Natural killer cell (primary cell): ENCODE measurements around the gene RAD9B. TPM values are rescaled to one million over a fixed set of nuclear protein-coding genes. Genes with fewer than 3 reads are reported as not detected.
"Not testable (repeated sequence)": the region's sequence is repeated elsewhere in the genome, so short reads cannot be mapped to it uniquely, and the experiment has no call there.

Experiments used
- ATAC-seq, 3 donors: fragments of 150-1000 bp in 2 of 3; fragments of 200-7000 bp in 1 of 3; cut with Tn5 transposase; 1 replicate in 1 of 3; 2 replicates in 2 of 3; pipeline ENCODE4 v1.10.0; 2021; ENCODE audit warnings: mild to moderate bottlenecking in 2 of 3, moderate library complexity in 2 of 3
- DNase-seq, 2 donors: peaks; one replicate each; pipeline versions ENCODE4 v3.0.0 to v3.0.0-alpha.2; 2013 to 2021; ENCODE audit warnings: mixed read lengths in 1 of 2
- H3K27ac ChIP-seq: one replicate; pipeline ENCODE4 v1.5.1; 2013; ENCODE audit warnings: mild to moderate bottlenecking, low read length
- H3K27me3 ChIP-seq: one replicate; pipeline ENCODE4 v1.6.1; 2013; ENCODE audit warnings: low read length; ENCODE audit not compliant: control insufficient read depth, insufficient read depth
- H3K36me3 ChIP-seq: one replicate; pipeline ENCODE4 v1.6.1; 2013; ENCODE audit warnings: low read length; ENCODE audit not compliant: control insufficient read depth, insufficient read depth
- H3K4me1 ChIP-seq: one replicate; pipeline ENCODE4 v1.6.1; 2013; ENCODE audit warnings: low read length; ENCODE audit not compliant: control insufficient read depth, insufficient read depth
- H3K4me3 ChIP-seq: one replicate; pipeline ENCODE4 v1.5.1; 2013; ENCODE audit warnings: low read length
- H3K9me3 ChIP-seq: one replicate; pipeline ENCODE4 v1.6.1; 2013; ENCODE audit warnings: low read length; ENCODE audit not compliant: control insufficient read depth, insufficient read depth
- H3K27ac Mint-ChIP-seq, 2 donors: one replicate each; pipeline ENCODE4 v1.8.0; 2022; ENCODE audit warnings: mild to moderate bottlenecking in 2 of 2, mixed read lengths in 2 of 2, moderate library complexity in 1 of 2
- H3K27me3 Mint-ChIP-seq, 2 donors: one replicate each; pipeline ENCODE4 v1.8.0; 2022; ENCODE audit warnings: low read depth in 2 of 2, mixed read lengths in 2 of 2
- H3K36me3 Mint-ChIP-seq: one replicate; pipeline ENCODE4 v1.8.0; 2022; ENCODE audit warnings: mixed read lengths
- H3K4me1 Mint-ChIP-seq, 2 donors: one replicate each; pipeline ENCODE4 v1.8.0; 2022; ENCODE audit warnings: mixed read lengths in 2 of 2
- H3K4me3 Mint-ChIP-seq: one replicate; pipeline ENCODE4 v1.8.0; 2022; ENCODE audit warnings: mild to moderate bottlenecking, moderate library complexity, mixed read lengths
- H3K9me3 Mint-ChIP-seq, 2 donors: one replicate each; pipeline ENCODE4 v1.8.0; 2022; ENCODE audit warnings: mixed read lengths in 2 of 2
- CTCF ChIP-seq: fragments of 200-600 bp; IDR thresholded peaks from one replicate; pipeline ENCODE4 v1.8.0; 2022; ENCODE audit warnings: antibody characterized with exemption
- WGBS: methylation state at CpG from one replicate; pipeline ENCODE4 v1.1.7; 2013; ENCODE audit warnings: missing lambda C conversion rate; ENCODE audit not compliant: insufficient coverage; 5-methylcytosine and 5-hydroxymethylcytosine counted together
- intact Hi-C: fragments of 100-400 bp; cut with micrococcal nuclease; formaldehyde crosslinking; loops from one replicate; pipeline ENCODE4 v1.14.2; 2022
- total RNA-seq, 4 donors: library from RNA; stranded (reverse); fragments of 120-200 nt in 1 of 4; gene quantifications; one replicate each; pipeline versions ENCODE4 v1.2.3 to v1.2.4, GENCODE V29; 2013 to 2022

The RAD9B gene
- total RNA-seq, 3 donors from 2014 or later (not counting 1 experiment from before 2014, with no cell fraction given), result 0.18 to 1.8 (median 0.91) TPM

DNA sequence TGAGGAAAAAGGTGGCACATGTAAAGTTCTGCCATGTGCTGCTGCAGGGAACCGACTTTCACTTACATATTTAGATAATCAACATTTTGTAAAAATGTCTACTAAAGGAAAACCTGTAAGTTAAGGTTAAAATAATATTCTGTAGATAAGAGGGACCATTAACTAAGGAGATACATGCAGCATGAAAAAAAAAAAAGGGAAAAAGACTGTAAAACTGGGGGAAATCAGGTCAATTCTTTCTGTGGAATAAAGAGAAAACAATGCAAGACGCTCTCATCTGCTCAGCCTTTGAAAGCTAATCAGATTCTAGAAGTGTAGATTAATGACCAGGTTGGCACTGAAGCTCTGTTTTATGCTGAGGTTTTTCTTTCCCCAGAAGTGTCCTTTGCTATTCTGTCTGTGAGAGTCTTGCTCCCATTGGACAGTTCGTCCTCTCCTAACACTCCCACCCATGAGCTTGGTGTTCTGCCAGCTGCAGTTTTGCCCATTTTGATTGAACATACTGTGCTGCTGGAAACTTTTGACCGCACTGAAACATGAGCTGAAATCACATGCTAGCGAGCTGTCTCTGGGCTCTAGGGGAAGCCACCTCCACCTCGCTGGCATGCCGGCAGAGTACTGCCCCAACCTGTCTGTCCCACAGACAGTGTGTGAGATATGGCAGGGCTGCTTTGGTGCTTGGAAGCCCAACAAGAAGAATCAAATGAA, 41.3 kb downstream of the RAD9B start:
- H3K4me3 Mint-ChIP-seq, result no peak overlapping the region
- Histone ChIP-seq H3K27ac (no peak overlapping the region), H3K4me3 (no peak overlapping the region), H3K4me1 (no peaks in the 10 kb centered on the region), H3K9me3 (no peaks in the 10 kb centered on the region), H3K36me3 (peaks cover 32% of the 10 kb centered on the region), H3K27me3 (no peaks in the 10 kb centered on the region)
- H3K36me3 Mint-ChIP-seq, result no peaks in the 10 kb centered on the region
- ATAC-seq (no peak), DNase-seq (no peak)
- H3K27me3 Mint-ChIP-seq, result no peaks in the 10 kb centered on the region
- H3K4me1 Mint-ChIP-seq, result peaks cover 30 to 36% of the 10 kb centered on the region in 2 donors
- H3K27ac Mint-ChIP-seq, result peak overlapping the region; percentile 67
- no peaks in the 10 kb centered on the region for H3K9me3 Mint-ChIP-seq
- WGBS, result 90% methylated on average over 6 of the region's 7 CpGs
- TF ChIP-seq CTCF, result no peak
- intact Hi-C loops, result no loop called here

- Mint-ChIP-seq H3K27ac (peak overlapping the region; percentile 67), H3K4me1 (peaks cover 29 to 32% of the 10 kb centered on the region in 2 donors), H3K4me3 (no peak overlapping the region), H3K36me3 (no peaks in the 10 kb centered on the region), H3K27me3 (no peaks in the 10 kb centered on the region), H3K9me3 (no peaks in the 10 kb centered on the region)
- Histone ChIP-seq H3K9me3 (no peaks in the 10 kb centered on the region), H3K36me3 (peaks cover 31% of the 10 kb centered on the region), H3K4me1 (no peaks in the 10 kb centered on the region), H3K4me3 (no peak overlapping the region), H3K27me3 (no peaks in the 10 kb centered on the region), H3K27ac (no peak overlapping the region)
- ATAC-seq (no peak), DNase-seq (no peak)
- WGBS, result 100% methylated on average over 1 of the region's 4 CpGs
- no peak for TF ChIP-seq CTCF
- intact Hi-C loops, result no loop called here
Observed at GRCh38 chr12:110543965-110544364, 41.8 kb downstream of the RAD9B start.

DNA sequence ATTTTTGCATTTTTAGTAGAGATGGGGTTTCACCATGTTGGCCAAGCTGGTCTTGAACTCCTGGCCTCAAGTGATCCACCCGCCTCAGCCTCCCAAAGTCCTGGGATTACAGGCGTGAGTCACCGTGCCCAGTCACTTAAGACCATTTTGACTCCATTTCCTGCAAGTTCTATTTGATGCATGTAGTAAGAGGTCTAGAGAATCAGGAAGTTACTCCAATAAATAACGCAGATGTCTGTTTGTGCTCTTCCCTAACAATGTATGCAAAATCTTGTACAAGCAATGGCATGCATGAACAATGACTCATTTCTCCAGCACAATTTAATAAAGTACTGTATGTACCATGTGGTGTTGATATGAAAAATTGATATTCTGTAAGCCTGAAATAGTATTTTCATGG, 43.1 kb downstream of the RAD9B start:
- Mint-ChIP-seq H3K27ac (peak overlapping the region in 1 of 2 donors; percentile 22), H3K4me1 (peaks cover 34 to 36% of the 10 kb centered on the region in 2 donors)
- not testable (repeated sequence) for DNase-seq, H3K4me1 ChIP-seq, H3K4me3 Mint-ChIP-seq, ATAC-seq, H3K9me3 Mint-ChIP-seq, H3K9me3 ChIP-seq, H3K36me3 Mint-ChIP-seq, H3K27me3 ChIP-seq, H3K4me3 ChIP-seq, H3K27ac ChIP-seq, H3K27me3 Mint-ChIP-seq
- WGBS, result 94% methylated on average over 4 of the region's 4 CpGs
- intact Hi-C loops, result loop anchor here (5.0 kb wide), 1 partner anchor 37 kb away; the partner anchor contains the start of gene PPTC7
- H3K36me3 ChIP-seq, result peaks cover 29% of the 10 kb centered on the region

DNA sequence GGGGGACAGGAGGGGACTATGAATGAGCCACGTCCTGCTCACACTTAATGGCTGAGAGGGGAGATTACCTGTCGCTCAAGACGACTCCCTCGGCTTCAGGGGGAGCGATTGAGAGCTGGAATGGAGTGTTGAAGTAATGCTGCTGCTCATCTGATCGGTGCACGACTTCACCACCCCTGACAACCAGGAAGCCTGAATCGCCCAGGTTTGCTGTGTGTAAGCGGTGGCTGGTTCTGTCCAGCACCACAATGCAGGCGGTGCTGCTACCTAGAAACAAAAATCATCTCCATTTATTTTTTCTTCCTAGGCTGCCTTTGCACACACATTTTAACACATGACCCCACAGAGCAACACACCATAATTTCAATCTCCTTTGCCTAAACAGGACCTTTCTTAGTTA, 43.7 kb downstream of the RAD9B start:
- H3K27ac ChIP-seq, result no peak overlapping the region
- peaks cover 34% of the 10 kb centered on the region for H3K36me3 ChIP-seq
- H3K9me3 ChIP-seq, result no peaks in the 10 kb centered on the region
- Mint-ChIP-seq H3K36me3 (no peaks in the 10 kb centered on the region), H3K27ac (peak overlapping the region; percentile 19 to 25), H3K27me3 (no peaks in the 10 kb centered on the region), H3K9me3 (no peaks in the 10 kb centered on the region), H3K4me1 (peaks cover 34 to 39% of the 10 kb centered on the region in 2 donors), H3K4me3 (no peak overlapping the region)
- H3K27me3 ChIP-seq, result no peaks in the 10 kb centered on the region
- 97% methylated on average over 10 of the region's 10 CpGs for WGBS
- DNase-seq (no peak), ATAC-seq (no peak)
- TF ChIP-seq CTCF, result no peak
- no peak overlapping the region for H3K4me3 ChIP-seq
- intact Hi-C loops, result loop anchor here (5.0 kb wide), 1 partner anchor 36 kb away; the partner anchor contains the start of gene PPTC7
- H3K4me1 ChIP-seq, result no peaks in the 10 kb centered on the region
